Spleen (tissue), 11 donors: ENCODE measurements around the gene PACSIN2. TPM values are rescaled to one million over a fixed set of nuclear protein-coding genes. Genes with fewer than 3 reads are reported as not detected.
A peak's percentile ranks its signal among the peaks of the same experiment; 100 is the strongest.

ENCODE experiments used
- DNase-seq: peaks from one replicate; pipeline ENCODE4 v3.0.0-alpha.2; 2020
- H3K27ac ChIP-seq, 8 donors: fragments of 200-600 bp; sonication (generic) in 7 of 8; 1 replicate in 4 of 8; 2 replicates in 4 of 8; pipeline versions ENCODE4 v1.5.0 to v1.8.0; 2016 to 2021; ENCODE audit warnings: inconsistent platforms in 4 of 8, mild to moderate bottlenecking in 4 of 8, moderate library complexity in 1 of 8
- H3K27me3 ChIP-seq, 7 donors: fragments of 200-600 bp; sonication (generic) in 6 of 7; replicated peaks in 1 of 7; 1 replicate in 4 of 7; 2 replicates in 3 of 7; pipeline versions ENCODE4 v1.5.0 to v1.8.0; 2016 to 2021; ENCODE audit warnings: inconsistent platforms in 3 of 7, mild to moderate bottlenecking in 1 of 7
- H3K36me3 ChIP-seq, 6 donors: fragments of 200-600 bp; sonication (generic) in 5 of 6; 1 replicate in 4 of 6; 2 replicates in 2 of 6; pipeline versions ENCODE4 v1.5.0 to v1.8.0; 2016 to 2021; ENCODE audit warnings: inconsistent platforms in 2 of 6
- H3K4me1 ChIP-seq, 6 donors: fragments of 200-600 bp; sonication (generic) in 5 of 6; 1 replicate in 3 of 6; 2 replicates in 3 of 6; pipeline versions ENCODE4 v1.5.0 to v1.8.0; 2016 to 2021; ENCODE audit warnings: inconsistent platforms in 3 of 6
- H3K4me3 ChIP-seq, 8 donors: fragments of 200-600 bp; sonication (generic) in 7 of 8; 1 replicate in 4 of 8; 2 replicates in 4 of 8; pipeline versions ENCODE4 v1.5.0 to v1.8.0; 2016 to 2021; ENCODE audit warnings: inconsistent platforms in 4 of 8, mild to moderate bottlenecking in 4 of 8, moderate library complexity in 2 of 8
- H3K9me3 ChIP-seq, 8 donors: fragments of 200-600 bp; sonication (generic) in 7 of 8; 1 replicate in 4 of 8; 2 replicates in 4 of 8; pipeline versions ENCODE4 v1.5.0 to v1.8.0; 2016 to 2021; ENCODE audit warnings: inconsistent platforms in 4 of 8
- POLR2A ChIP-seq, 3 donors: fragments of 450-650 bp; IDR thresholded peaks; one replicate each; pipeline ENCODE4 v1.5.1; 2017; ENCODE audit warnings: antibody characterized with exemption in 3 of 3, mild to moderate bottlenecking in 1 of 3
- POLR2AphosphoS5 ChIP-seq, 3 donors: sonication (generic); formaldehyde crosslinking; IDR thresholded peaks; one replicate each; pipeline ENCODE4 v1.5.1; 2017; ENCODE audit warnings: antibody characterized with exemption in 3 of 3
- WGBS, 5 donors: extraction: QIAGEN DNeasy Blood & Tissue Kit in 3 of 5; methylation state at CpG; one replicate each; pipeline versions ENCODE4 v1.1.5 to v1.1.7; 2013 to 2018; 5-methylcytosine and 5-hydroxymethylcytosine counted together
- intact Hi-C: fragments of 100-400 bp; cut with DNase I; formaldehyde crosslinking; loops from one replicate; pipeline ENCODE4 v1.15.0; 2023; ENCODE audit warnings: low total_unique reads
- polyA plus RNA-seq, 3 donors: library from polyadenylated mRNA; stranded (reverse); fragments of 200-250 nt; gene quantifications; one replicate each; pipeline ENCODE4 v1.2.1, GENCODE V29; 2013
- total RNA-seq, 7 donors: library from RNA; depleted of rRNA in 3 of 7; stranded (reverse); fragments of >200 nt in 3 of 7; fragmentation: NEBNext Ultra II Directional in 4 of 7; extraction: Animal tissue kit (Norgen Biotek cat#: 25700) in 4 of 7; gene quantifications; one replicate each; pipeline versions ENCODE4 v1.1.0 to v1.2.1, GENCODE V29; 2016 to 2021
- TF ChIP-seq, protein P1 (sequence below), 11 experiments: fragments of 200-600 bp in 7 of 11; fragments of 450-650 bp in 4 of 11; sonication (generic) in 4 of 11; IDR thresholded peaks in 8 of 11; conservative IDR thresholded peaks in 3 of 11; 1 replicate in 7 of 11; 2 replicates in 4 of 11; pipeline versions ENCODE4 v1.4.0 to v1.8.0; 2016 to 2021; ENCODE audit warnings: antibody characterized with exemption in 11 of 11, inconsistent platforms in 4 of 11, mild to moderate bottlenecking in 1 of 11
- donor health status: healthy with polysubstance abuse.
- donor health status: DM: no; HTN: no; CAD: no; lungs with moderate emphysema.
- donor health status: DM: no; HTN: no; CAD: no.
- donor health status: Bipolar disorder and iron deficiency.
- donor health status: healthy.
- donor health status: DM: no; HTN: no; CAD: no.
- donor health status: DM: yes; HTN: yes; CAD: no.

PACSIN2 gene
- total and polyA plus RNA-seq, 10 donors: 24.2 to 98.1 (median 64.2) TPM

DNA sequence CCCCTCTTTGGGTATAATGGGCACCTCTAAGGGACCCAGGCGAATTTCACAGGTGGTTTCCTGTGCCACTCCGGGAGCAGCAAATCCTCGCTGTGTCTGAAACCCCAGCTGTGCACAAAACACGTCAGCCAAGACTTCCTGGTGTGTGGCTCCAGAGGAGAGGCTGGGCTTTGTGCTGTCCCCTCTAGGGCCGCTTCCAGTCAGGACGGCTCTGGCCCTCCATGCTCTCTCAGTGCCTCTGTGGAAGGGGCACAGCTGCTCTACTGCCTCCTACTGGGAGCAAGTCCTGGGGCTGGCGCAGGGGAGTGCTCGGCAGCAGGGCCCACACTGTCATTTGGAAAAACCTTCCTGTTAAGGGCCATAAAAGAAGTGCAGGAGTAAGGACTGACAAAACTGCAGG lies 134.1 kb downstream of the PACSIN2 start:
- intact Hi-C loops: no loop called here
- H3K27me3 ChIP-seq: no peaks in the 10 kb centered on the region
- TF ChIP-seq, protein P1, sequence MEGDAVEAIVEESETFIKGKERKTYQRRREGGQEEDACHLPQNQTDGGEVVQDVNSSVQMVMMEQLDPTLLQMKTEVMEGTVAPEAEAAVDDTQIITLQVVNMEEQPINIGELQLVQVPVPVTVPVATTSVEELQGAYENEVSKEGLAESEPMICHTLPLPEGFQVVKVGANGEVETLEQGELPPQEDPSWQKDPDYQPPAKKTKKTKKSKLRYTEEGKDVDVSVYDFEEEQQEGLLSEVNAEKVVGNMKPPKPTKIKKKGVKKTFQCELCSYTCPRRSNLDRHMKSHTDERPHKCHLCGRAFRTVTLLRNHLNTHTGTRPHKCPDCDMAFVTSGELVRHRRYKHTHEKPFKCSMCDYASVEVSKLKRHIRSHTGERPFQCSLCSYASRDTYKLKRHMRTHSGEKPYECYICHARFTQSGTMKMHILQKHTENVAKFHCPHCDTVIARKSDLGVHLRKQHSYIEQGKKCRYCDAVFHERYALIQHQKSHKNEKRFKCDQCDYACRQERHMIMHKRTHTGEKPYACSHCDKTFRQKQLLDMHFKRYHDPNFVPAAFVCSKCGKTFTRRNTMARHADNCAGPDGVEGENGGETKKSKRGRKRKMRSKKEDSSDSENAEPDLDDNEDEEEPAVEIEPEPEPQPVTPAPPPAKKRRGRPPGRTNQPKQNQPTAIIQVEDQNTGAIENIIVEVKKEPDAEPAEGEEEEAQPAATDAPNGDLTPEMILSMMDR (IDR thresholded peaks at IDR 0.05 in 8 of 11, conservative IDR thresholded peaks at IDR 0.05 in 3 of 11): no peak
- TF ChIP-seq POLR2A (IDR thresholded peaks at IDR 0.05) (no peak), POLR2AphosphoS5 (IDR thresholded peaks at IDR 0.05) (no peak)
- no peak for DNase-seq
- H3K36me3 ChIP-seq: peaks cover 0 to 100% (median 96%) of the 10 kb centered on the region in 6 donors
- H3K27ac ChIP-seq: no peak overlapping the region
- H3K4me1 ChIP-seq: peaks cover 0 to 6% (median 0%) of the 10 kb centered on the region in 6 donors
- no peaks in the 10 kb centered on the region for H3K9me3 ChIP-seq
- H3K4me3 ChIP-seq: no peak overlapping the region
- WGBS, 5 donors: 82 to 90% (median 89%) methylated on average over 5 to 8 of the region's 8 CpGs

GRCh38 chr22:42879371-42880021 lies 135.5 kb downstream of the PACSIN2 start:
- no peak overlapping the region for H3K4me3 ChIP-seq
- H3K9me3 ChIP-seq: no peaks in the 10 kb centered on the region
- intact Hi-C loops: no loop called here
- WGBS, 5 donors: 88 to 98% (median 93%) methylated on average over 14 of the region's 14 CpGs
- H3K4me1 ChIP-seq: peaks cover 0 to 6% (median 0%) of the 10 kb centered on the region in 6 donors
- no peak for DNase-seq
- H3K27ac ChIP-seq: no peak overlapping the region
- H3K36me3 ChIP-seq: peaks cover 0 to 100% (median 95%) of the 10 kb centered on the region in 6 donors
- no peaks in the 10 kb centered on the region for H3K27me3 ChIP-seq
- TF ChIP-seq, protein P1 (IDR thresholded peaks at IDR 0.05 in 8 of 11, conservative IDR thresholded peaks at IDR 0.05 in 3 of 11): no peak
- no peak for TF ChIP-seq POLR2AphosphoS5 (IDR thresholded peaks at IDR 0.05)
- no peak for TF ChIP-seq POLR2A (IDR thresholded peaks at IDR 0.05)

DNA sequence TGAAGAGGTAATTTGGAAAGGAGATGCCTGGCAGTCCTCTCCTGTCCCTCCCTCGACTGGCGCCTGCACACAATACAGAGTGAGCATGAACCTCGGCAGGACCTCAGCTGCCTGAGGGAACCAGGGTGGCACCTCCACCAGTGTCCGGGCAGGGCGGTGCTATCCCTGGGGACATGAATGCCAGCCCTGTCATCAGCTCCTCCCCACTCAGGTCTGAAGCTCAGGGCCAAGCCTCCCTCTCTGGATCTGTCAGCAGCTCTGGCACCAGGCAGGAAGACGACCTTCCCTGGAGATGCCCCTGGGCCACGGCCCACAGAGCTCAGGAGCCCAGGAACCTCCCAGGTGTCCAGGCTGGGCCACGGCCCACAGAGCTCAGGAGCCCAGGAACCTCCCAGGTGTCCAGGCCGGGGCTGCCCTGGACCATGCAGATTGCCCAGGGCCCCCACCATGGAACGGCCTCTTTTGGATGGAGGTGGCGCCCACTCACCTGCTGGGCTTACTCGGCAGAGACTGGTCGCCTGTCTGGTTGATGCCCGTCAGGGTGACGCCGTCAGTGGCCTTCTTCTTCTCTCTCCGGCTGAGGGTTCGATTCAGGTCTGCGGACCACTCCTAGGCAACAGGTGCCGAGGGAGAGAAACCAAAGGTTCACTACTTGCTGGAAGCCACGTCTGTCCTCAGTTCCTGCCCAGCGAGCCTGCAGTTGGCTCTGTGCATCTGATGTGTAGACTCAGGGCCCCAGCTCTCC lies 136.2 kb downstream of the PACSIN2 start:
- TF ChIP-seq, protein P1 (IDR thresholded peaks at IDR 0.05 in 8 of 11, conservative IDR thresholded peaks at IDR 0.05 in 3 of 11): no peak
- peak in 1 of 3 donors; percentile 25 for TF ChIP-seq POLR2AphosphoS5 (IDR thresholded peaks at IDR 0.05)
- Histone ChIP-seq H3K4me3 (no peak overlapping the region), H3K36me3 (peaks cover 0 to 100% (median 94%) of the 10 kb centered on the region in 6 donors), H3K9me3 (no peaks in the 10 kb centered on the region), H3K27me3 (no peaks in the 10 kb centered on the region), H3K4me1 (peaks cover 0 to 6% (median 0%) of the 10 kb centered on the region in 6 donors), H3K27ac (no peak overlapping the region)
- WGBS, 5 donors: 90 to 97% (median 92%) methylated on average over 12 to 22 of the region's 22 CpGs
- intact Hi-C loops: no loop called here
- DNase-seq: no peak
